ENCODE data around the gene CSTF1.
A peak's percentile ranks its signal among the peaks of the same experiment; 100 is the strongest.

CSTF1 gene

GRCh38 chr20:56392132-56392880 lies at the start of gene CSTF1, which contains the start of gene AURKA:
Gene CSTF1 (plus strand): TSS chr20:56392645. CDS start chr20:56395553, 2,908 bp downstream.
Gene AURKA (minus strand): TSS chr20:56392215. CDS start chr20:56388197, 4,018 bp downstream.
- DNase-seq (ENCODE audit: extremely low read depth, insufficient read length): peak; percentile 99
- TF ChIP-seq CTCF (IDR thresholded peaks at IDR 0.05; ENCODE audit: insufficient read depth, low read length, poor library complexity, severe bottlenecking): no peak
- Histone ChIP-seq H3K4me3 (replicated peaks; ENCODE audit: low read depth, low read length) (peak within 1 kb of the TSS; percentile 87), H3K36me3 (ENCODE audit: control insufficient read depth, insufficient read depth, low read length) (peaks cover 11% of the 10 kb centered on the region), H3K27me3 (replicated peaks; ENCODE audit: control insufficient read depth, insufficient read depth, low read length) (no peaks in the 10 kb centered on the region)

GRCh38 chr20:56342783-56343182 lies 49.7 kb upstream of the CSTF1 start:
- no peak overlapping the region for H3K4me3 ChIP-seq (replicated peaks; ENCODE audit: low read depth, low read length)
- H3K36me3 ChIP-seq (ENCODE audit: control insufficient read depth, insufficient read depth, low read length): no peaks in the 10 kb centered on the region
- no peak for TF ChIP-seq CTCF (IDR thresholded peaks at IDR 0.05; ENCODE audit: insufficient read depth, low read length, poor library complexity, severe bottlenecking)
- no peak for DNase-seq (ENCODE audit: extremely low read depth, insufficient read length)
- H3K27me3 ChIP-seq (replicated peaks; ENCODE audit: control insufficient read depth, insufficient read depth, low read length): peaks cover 2% of the 10 kb centered on the region; the same call in 1 of the 2 replicates

GRCh38 chr20:56343861-56344381 lies 48.5 kb upstream of the CSTF1 start:
- no peak overlapping the region for H3K4me3 ChIP-seq (replicated peaks; ENCODE audit: low read depth, low read length)
- peak; percentile 46 for DNase-seq (ENCODE audit: extremely low read depth, insufficient read length)
- peak; percentile 63 for TF ChIP-seq CTCF (IDR thresholded peaks at IDR 0.05; ENCODE audit: insufficient read depth, low read length, poor library complexity, severe bottlenecking)
- no peaks in the 10 kb centered on the region for H3K36me3 ChIP-seq (ENCODE audit: control insufficient read depth, insufficient read depth, low read length)
- peaks cover 2% of the 10 kb centered on the region; the same call in 1 of the 2 replicates for H3K27me3 ChIP-seq (replicated peaks; ENCODE audit: control insufficient read depth, insufficient read depth, low read length)

- no peak overlapping the region for H3K4me3 ChIP-seq (replicated peaks; ENCODE audit: low read depth, low read length)
- no peak for DNase-seq (ENCODE audit: extremely low read depth, insufficient read length)
- H3K36me3 ChIP-seq (ENCODE audit: control insufficient read depth, insufficient read depth, low read length): no peaks in the 10 kb centered on the region
- TF ChIP-seq CTCF (IDR thresholded peaks at IDR 0.05; ENCODE audit: insufficient read depth, low read length, poor library complexity, severe bottlenecking): no peak
- H3K27me3 ChIP-seq (replicated peaks; ENCODE audit: control insufficient read depth, insufficient read depth, low read length): peaks cover 2% of the 10 kb centered on the region; the same call in 1 of the 2 replicates
These were observed 46.5 kb upstream of the CSTF1 start for GRCh38 chr20:56345911-56346310.

GRCh38 chr20:56347628-56348304 lies 44.7 kb upstream of the CSTF1 start:
- Histone ChIP-seq H3K36me3 (ENCODE audit: control insufficient read depth, insufficient read depth, low read length) (no peaks in the 10 kb centered on the region), H3K4me3 (replicated peaks; ENCODE audit: low read depth, low read length) (no peak overlapping the region), H3K27me3 (replicated peaks; ENCODE audit: control insufficient read depth, insufficient read depth, low read length) (peaks cover 2% of the 10 kb centered on the region; the same call in 1 of the 2 replicates)
- no peak for DNase-seq (ENCODE audit: extremely low read depth, insufficient read length)
- TF ChIP-seq CTCF (IDR thresholded peaks at IDR 0.05; ENCODE audit: insufficient read depth, low read length, poor library complexity, severe bottlenecking): no peak

Measured in GM06990 (cell line).